ENCODE data around the gene QKI.
"Not testable (repeated sequence)": the region's sequence is repeated elsewhere in the genome, so short reads cannot be mapped to it uniquely, and the experiment has no call there.

Gene QKI

DNA sequence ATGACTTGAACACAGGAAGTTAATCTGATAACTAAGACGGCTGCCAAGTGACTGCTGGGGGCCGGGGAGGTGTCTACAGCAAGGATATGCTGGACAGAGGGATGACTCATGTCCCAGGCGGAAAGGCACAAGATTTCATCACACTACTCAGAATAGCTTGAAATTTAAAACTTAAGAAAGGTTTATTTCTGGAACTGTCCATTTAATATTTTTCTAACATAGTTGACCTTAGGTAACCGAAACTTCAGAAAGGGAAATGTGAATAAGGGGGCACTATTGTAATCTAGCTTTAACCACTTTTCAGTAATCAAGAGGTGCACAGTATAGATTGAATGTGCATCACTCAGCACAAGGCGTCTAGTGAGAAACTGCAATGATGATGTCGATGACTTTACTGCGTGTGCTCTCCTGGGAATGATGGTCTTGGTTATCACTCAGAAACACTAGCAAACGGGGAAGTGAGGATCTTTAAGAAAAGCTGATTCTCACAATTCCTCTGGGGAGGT is 171.5 kb downstream of the QKI start:
- no peak for DNase-seq

GRCh38 chr6:163586888-163587287 is 172.4 kb downstream of the QKI start:
- no peak for DNase-seq

DNA sequence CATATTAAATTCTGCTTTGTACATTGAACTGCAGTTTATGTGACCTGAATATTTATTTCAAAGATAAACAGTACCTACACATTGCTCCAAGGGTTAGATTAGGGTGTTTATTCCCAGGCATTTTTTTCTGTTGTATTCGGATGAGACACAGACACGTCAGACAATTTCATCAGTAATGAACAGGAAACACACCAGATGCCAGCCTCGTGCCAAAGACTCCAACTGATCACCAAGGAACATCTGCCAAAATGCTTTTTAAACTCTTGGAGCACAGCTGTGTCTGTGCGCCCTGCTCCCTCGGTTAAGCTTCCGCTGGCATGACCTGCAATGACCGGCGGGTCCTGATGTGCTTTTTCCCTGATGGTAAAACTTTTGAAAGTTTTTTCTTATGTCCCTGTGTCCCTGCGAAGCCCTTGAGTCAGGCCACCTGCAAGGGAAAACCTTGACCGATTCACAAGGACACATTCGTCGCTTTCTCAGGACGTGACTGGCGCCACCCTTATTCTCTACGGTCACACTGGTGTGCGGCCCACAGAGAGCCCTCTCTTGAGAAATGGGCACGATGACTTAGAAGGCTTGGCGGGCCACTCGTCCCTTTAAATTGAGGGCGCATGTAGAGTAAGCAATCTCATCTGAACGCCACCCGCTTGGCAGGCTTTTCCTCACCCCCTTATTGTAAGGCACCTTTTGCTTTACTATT is 173.9 kb downstream of the QKI start:
- DNase-seq = no peak

- DNase-seq = no peak
Observed at GRCh38 chr6:163589387-163589786, 174.9 kb downstream of the QKI start.

DNA sequence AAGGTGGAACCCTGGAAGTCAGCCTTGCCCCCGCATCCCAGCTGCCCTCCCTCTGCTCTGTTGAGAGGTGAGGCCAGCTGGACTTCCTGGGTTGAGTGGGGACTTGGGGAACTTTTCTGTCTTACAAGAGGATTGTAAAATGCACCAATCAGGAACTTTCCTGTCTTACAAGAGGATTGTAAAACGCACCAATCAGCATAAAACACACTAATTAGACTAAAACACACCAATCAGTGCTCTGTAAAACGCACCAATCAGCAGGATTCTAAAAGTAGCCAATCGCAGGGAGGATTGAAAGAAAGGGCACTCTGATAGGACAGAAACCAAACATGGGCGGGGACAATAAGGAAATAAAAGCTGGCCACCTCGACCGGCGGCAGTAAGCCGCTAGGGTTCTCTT is 175.6 kb downstream of the QKI start:
- DNase-seq = not testable (repeated sequence)

- no peak for DNase-seq
Observed at GRCh38 chr6:163592872-163593271, 178.4 kb downstream of the QKI start.

DNA sequence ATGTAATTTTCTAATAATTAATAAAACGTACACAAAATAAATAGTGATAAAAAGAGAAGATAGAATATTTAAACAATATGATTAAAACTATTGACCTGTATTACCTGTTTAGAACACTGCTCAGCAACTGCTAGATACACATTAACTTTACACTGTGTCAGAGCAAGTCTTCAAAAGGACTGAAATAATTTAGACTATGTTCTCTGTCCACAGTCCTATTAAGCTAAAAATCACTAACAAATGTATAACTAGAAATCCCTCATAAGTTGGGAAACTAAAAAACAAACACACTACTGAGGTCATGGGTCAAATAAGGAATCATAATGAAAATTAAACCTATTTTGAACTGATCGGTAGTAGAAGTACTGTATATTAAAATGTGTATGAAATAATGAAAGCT is 181.7 kb downstream of the QKI start:
- DNase-seq = no peak

GRCh38 chr6:163599136-163599535 is 184.6 kb downstream of the QKI start:
- DNase-seq = no peak

DNA sequence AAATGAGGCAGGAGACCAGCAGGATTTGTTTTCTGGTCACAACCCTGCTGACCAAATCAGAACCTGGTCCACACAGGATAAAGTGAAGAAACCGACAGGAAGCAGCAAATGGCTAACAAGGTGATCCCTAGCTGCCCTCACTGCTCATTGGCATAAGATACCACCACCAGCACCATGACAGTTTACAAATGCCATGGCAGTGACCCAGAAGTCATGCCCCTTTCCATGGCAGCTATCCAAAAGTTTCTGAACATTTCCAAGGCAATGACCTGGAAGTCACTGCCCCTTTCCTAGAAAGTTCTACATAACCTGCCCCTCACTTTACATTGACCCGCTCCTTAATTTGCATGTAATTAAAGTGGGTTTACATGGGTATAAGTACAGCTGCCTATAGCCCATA is 185.2 kb downstream of the QKI start:
- no peak for DNase-seq

DNA sequence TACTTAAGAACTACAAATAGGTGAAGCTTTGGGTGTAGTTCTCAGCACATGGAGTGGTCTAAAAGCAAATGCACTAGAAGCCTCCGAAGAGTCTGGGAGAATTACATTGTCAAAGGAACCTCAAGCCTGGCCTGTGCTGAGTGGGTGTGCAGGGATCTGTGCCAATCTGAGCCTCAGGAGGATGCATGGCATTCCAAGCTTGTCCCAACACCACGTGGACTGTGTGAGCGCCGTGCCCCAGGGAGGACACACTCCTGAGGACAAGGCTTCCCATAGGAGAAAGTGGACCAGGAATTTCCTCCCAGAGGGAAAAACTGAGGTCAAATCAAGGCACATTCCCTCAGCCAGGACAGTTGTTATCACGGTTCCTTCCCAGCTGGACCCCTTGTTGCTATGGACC is 185.8 kb downstream of the QKI start:
- DNase-seq = no peak

DNA sequence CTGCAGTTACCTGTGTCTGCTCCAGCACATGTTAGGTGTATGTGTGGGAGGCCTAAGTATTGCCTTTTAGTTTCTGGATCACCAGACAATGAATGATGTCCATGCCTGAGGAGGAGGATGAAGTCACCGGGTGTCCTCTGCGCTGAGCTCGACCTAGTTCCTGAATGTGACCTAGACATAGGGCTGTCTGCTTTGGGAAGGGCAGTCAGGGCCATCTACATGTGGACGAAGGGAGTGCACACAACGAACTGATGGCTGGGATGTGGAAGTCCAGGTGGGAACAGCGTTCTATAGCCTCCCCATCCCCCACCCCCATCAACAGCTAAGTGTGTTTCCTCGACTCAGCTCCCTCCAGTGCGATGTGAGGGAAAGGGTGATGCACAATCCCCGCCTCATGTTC is 186.3 kb downstream of the QKI start:
- DNase-seq = no peak

- no peak for DNase-seq
Observed at GRCh38 chr6:163602851-163603250, 188.3 kb downstream of the QKI start.

DNA sequence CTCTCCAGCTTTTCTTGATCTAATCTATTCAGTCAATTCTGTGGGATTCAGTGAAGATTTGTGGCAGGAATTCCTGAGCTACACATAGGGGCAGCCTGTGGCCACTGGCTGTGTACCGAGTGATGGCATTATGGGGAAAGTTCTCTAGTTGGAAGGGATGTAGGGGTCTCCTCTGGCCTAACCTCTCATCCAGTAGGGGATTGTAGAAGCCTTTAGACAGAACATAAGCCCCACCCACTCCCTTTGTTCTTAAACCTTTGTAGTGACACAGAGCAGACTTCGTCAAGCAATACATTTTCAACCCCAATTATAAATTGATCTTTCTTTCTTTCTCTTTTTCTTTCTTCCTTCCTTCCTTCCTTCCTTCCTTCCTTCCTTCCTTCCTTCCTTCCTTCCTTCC is 188.9 kb downstream of the QKI start:
- no peak for DNase-seq

- no peak for DNase-seq
Observed at GRCh38 chr6:163605385-163606097, 191.0 kb downstream of the QKI start.

DNA sequence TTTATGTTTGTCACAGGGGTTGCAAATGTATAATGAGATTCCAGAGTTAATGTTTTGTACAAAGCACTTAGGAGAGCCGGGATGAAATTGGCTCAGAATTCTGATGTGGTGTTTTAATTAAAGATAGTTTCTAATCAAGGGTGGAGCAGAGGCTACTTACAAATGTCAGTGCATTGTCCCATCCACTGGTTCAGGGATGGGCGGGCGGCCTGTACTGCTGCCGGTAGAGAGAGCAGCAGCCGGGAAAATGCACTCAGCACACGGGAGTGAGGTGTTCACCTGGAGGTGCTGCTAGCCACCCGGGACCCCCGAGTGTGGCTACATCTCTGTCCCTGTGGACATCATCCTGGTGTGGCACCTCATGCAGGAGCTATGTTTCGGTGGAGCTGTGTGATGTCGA is 193.3 kb downstream of the QKI start:
- DNase-seq = no peak

- DNase-seq = no peak
Observed at GRCh38 chr6:163608204-163608644, 193.7 kb downstream of the QKI start.

- DNase-seq = no peak
Observed at GRCh38 chr6:163612200-163612599, 197.7 kb downstream of the QKI start.

DNA sequence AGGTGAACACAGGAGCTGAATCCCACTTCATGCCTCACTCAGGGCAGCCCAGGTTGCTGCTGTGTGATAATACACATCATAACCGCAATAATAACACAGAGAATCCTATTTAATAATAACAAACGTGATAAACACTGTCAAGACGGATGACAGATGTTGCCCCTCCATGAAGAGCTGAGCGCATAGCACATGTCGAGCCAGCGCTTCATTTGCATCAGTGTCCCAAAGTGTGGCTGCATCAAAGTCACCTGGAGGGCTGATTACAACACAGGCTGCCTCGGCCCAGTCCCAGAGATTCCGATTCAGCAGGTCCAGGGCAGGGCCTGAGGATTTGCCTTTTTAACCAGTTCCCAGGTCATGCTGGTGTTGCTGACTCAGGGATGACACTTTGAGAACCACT is 198.5 kb downstream of the QKI start:
- DNase-seq = no peak

- no peak for DNase-seq
Observed at GRCh38 chr6:163613668-163614067, 199.2 kb downstream of the QKI start.

- DNase-seq = no peak
Observed at GRCh38 chr6:163616452-163616851, 201.9 kb downstream of the QKI start.

DNA sequence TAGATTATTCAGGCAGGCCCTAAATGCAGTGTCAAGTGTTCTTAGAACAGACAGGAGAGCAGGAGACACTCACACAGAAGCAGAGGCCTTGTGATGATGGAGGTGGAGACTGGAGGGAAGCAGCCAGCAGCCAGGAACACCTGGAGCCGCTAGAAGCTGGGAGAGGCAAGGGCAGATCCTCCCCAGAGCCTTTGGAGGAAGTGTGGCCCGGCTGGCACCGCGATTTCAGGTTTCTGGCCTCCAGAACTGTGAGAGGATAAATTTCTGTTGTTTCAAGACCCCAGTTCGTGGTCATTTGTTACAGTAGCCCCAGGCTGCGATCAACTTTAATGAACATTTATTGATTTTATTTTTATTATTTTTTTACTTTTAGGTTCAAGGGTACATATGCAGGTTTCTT is 203.0 kb downstream of the QKI start:
- DNase-seq = no peak

- DNase-seq = no peak
Observed at GRCh38 chr6:163620101-163620500, 205.6 kb downstream of the QKI start.

DNA sequence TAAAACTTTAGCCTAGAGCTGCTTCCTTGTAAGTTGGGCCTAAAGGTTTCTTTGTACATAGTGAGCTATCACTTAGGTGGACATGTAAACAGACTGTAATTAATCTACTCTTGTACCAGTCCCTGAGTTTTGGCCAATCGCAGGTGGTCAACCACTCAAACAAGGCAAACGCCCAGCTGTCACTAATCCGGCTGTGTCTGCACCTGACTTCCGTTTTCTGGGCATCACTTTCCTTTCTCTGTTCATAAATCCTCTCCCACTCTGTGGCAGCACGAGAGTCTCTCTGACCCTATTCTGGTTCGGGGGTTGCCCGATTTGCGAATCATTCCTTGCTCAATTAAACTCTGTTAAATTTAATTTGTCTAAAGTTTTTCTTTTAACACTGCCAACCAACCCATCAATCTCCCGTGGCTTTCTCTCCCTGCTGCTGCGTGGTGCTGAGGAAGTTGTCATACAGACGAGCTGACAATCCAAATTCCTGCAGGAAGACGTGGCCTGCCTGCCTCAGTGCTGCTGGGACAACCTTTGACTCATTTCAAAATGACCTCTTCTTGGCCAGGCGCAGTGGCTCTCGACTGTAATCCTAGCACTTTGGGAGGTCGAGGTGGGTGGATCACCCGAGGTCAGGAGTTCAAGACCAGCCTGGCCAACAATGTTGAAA is 206.3 kb downstream of the QKI start:
- DNase-seq = no peak

DNA sequence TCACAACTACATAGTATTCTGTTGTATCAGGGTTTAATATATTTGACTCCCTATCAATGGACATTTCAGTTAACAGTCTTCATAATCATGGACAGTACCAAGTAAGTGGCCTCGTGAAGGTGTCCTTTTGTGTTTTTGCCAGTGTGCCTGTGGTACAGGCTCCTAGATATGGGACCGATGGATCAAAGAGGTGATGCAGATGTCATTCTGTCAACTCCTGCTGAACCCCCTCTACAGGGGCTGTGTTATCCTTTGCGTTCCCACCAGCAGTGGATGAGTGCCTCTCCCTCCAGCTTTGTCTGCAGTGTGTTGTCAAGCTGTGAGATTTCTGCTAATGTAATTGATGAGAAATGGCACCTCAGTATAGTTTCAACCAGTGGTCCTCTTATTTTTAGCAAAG is 210.7 kb downstream of the QKI start:
- DNase-seq = no peak

Data from activated CD4-positive, alpha-beta T cell treated with anti-CD3 and anti-CD28 coated beads, Interleukin-2, Interleukin-6, amounts not matched to agents 100 ng/mL and 50 ng/mL, durations not matched to agents 16 hours and 8 hours (primary cell).